Raji (cell line): ENCODE data around the gene OPHN1.

Experiments used
- POLR2A ChIP-seq: IDR thresholded peaks from 2 replicates; pipeline ENCODE4 v1.6.1; 2011; ENCODE audit warnings: low read depth, low read length, control low read depth; ENCODE audit not compliant: insufficient read depth

The OPHN1 gene

DNA sequence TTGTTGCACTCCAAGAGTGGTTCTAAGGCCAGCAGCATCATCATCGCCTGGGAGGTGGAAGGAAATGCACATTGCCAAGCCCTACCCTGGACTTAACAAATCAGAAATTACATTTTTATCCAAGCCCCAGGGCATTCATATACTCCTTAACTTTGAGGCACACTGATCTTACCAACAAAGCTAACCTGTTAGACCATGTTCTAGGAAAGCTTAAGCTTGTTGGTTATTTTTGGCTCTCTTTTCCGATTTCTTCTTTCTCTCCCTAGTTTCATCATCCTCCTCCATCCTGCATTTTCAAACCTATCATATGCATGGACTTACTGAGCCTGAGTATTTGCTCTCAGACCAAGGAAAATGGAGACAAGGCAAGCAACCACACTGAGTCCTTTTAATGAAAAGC lies 133.4 kb downstream of the OPHN1 start:
- TF ChIP-seq POLR2A: no peak

DNA sequence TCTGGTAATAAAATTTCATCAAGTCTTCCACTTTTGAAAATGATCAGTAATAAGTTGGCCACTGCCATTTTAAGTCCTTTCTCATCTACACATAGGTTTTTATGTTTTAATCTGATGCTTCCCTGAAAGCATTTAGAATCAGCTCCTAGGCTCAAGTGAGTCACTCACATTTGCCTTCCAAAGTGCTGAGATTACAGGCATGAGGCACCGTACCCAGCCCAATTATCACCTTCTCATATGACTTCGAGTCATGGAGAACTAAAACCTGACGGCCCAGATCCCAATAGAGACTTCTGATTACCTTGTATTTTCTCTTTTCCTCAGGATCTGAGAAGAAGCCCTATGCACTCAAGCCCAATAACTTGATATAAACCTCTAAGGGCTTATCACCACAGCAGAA lies 140.8 kb downstream of the OPHN1 start:
- TF ChIP-seq POLR2A: no peak

DNA sequence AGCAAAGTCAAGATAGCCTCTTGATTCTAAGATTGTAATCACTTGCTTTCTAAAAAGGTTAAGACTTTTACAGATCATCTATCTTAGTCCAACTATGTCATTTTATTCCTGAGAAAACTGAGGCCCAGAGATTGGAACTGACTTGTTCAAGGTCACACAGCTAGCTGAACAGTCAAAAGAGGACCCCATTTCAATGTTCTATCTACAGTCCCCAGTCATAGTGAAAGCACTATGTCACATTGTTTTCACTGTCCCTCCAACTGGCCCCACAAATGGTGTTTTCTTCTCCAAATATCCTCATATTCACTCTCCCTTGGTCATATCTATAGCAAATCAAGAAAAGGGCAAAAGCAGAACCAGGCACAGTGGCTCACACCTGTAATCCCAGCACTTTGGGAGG lies 145.2 kb downstream of the OPHN1 start:
- no peak for TF ChIP-seq POLR2A

DNA sequence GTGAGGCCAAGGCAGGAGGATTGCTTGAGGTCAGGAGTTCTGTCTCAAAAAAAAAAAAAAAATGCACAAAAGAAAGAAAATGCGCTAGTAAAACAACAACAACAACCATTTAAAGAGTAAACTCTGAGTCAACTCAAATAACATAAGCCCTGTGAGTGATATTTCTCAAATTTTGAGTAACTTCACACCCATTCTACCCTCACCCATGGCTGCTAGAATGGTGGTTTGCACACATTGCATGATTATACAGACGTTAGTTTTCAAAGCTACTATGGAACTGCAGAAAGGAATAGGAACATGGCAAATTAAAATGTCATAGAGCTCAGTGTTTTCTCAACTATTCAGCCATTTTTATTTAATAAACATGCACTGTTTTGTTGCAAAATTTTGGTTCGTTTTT lies 145.9 kb downstream of the OPHN1 start:
- no peak for TF ChIP-seq POLR2A

DNA sequence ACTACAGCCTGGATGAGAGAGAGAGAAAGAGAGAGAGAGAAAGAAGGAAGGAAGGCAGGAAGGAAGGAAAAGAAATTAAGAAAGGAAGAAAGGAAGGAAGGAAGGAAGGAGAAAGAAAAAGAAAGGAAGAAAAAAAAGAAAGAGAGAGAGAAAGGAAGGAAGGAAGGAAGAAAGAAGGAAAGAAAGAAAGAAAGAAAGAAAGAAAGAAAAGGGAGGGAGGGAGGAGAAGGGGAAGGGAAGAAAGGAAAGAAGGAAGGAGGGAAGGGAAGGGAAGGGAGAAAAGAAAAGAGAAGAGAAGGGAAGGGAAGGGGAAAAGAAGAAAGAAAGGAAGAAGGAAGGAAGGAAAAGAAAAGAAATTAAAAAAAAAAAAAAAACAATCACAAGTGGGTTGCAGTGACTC lies 146.3 kb downstream of the OPHN1 start:
- no peak for TF ChIP-seq POLR2A

DNA sequence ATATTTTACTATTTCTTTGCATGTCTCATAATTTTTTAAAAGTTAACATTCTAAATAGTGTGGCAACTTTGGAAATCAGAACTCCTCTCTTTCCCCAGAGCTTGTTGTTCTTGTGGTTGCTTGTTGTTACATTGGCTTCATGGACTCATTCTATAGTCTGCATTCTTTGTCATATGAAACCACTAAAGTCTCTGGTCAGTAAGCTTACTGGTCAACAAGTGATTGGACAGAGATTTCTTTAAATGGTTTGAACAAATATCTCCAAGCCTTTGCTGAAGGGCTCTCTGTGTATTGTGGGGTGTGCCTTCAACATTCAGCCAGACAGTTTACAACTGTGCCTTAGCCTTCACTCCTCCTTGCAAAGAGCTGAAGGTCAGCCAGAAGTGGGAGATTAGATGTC lies 147.2 kb downstream of the OPHN1 start:
- TF ChIP-seq POLR2A: no peak

DNA sequence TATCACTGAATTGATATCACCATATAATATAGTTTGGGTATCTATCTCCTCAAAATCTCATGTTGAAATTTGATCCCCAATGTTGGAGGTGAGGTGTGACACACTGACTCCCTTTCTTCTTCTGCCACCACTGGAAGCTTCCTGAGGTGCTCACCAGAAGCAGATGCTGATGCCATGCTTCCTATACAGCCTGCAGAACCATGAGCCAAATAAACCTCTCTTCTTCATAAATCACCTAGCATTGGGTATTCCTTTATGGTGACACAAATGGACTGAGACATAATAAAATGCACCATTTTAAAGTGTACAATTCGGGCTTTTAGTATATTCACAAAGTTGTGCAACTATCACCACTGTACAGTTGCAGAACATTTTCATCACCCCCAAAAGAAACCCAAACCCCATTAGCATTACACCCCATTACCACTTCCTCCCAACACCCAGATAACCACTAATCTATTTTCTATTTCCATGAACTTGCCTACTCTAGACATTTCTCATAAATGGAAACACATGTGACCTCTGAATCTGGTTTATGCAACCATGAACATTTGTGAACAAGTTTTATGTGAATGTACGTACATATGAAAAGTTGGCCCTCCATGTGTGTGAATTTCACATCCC lies 148.9 kb downstream of the OPHN1 start:
- no peak for TF ChIP-seq POLR2A

DNA sequence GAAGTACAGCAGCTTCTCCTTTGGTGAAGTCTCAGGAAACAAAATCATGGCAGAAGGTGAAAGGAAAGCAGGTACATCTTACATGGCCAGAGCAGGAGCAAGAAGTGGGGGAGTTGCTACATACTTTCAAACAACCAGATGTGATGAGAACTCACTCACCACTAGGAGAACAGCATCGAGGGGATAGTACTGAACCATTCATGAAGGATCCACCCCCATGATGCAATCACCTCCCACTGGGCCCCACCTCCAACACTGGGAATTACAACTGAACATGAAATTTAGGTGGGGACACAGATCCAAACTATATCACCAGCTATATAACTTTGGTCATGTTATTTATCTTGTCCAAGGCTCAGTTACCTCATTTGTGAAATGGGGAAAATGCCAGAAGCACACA lies 159.4 kb downstream of the OPHN1 start:
- TF ChIP-seq POLR2A: no peak

DNA sequence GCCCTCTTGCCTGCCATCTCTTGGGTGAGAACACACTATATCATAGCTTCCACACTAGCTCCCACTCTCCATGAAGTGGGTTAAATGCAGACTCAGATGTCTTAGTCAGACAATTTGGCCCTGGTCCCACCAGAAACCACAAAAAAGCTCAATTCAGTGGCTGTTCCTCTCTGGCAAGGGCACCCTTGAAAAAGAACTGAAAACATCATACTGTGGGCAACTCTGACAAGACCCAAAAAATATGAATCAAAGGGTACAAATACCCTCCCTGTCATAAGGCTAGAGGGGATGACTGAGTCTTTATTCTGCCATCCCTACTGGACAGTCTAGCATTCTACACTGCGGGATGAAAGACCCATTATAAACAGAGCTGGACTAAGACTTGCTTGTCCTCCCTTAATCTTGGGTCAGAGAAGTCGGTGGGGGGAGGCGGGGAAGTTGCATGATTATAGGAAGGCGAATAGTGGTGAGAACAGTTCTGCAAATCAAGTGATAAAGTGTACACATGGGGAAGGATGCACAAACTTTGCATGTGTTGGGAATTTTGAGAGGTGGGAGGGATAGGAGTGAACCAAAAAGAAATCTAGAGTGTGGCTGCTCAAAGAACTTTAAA lies 172.1 kb downstream of the OPHN1 start:
- no peak for TF ChIP-seq POLR2A

DNA sequence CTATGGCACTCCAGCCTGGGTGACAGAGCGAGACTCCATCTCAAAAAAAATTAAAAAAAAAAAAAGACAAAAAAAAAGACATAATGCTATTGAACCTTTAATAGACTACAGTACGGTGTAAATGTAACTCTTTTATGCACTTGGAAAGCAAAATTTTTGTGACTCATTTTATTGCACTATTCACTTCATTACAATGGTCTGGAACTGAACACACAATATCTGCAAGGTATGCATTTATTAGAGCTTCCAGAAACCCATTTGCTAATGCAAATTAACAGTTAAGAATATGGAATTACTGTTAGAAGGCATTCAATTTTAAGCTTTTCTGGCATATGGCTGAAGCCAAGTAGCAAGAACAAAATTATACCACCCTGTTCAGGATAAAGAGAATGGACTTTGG lies 176.3 kb downstream of the OPHN1 start:
- TF ChIP-seq POLR2A: no peak

DNA sequence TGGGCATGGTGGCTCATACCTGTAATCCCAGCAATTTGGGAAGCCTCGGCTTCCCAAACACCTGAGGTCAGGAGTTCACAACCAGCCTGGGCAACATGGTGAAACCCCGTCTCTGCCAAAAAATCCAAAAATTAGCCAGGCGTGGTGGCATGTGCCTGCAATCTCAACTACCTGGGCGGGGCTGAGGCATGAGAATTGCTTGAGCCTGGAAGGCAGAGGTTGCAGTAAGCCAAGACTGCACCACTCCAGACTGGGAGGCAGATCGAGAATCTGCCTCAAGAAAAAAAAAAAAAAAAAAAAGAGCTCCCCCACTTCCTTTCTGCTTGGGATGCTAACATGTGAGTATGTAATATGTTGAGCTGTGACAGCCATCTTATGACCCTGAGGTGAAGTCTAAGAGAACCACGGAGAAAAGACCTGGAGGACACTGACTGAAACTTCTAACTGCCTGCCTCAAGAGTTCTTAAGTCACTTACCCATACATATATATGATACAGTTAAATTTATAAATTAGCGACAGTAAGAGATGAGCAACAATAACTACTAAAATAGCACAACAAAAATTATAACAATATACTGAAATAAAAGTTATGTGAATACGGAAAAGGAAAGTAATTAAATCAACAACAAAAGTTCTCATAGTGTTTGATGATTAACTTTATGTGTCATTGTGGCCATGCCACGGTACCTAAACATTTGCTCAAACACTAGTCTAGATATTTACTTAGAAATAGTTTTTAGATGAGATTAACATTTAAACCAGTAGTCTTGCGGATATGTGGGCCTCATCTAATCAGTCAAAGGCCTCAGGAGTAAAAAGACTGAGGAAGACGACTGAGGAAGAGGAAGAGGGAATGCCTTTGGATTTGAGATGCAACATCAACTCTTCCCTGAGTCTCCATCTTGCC lies 178.3 kb downstream of the OPHN1 start:
- no peak for TF ChIP-seq POLR2A

DNA sequence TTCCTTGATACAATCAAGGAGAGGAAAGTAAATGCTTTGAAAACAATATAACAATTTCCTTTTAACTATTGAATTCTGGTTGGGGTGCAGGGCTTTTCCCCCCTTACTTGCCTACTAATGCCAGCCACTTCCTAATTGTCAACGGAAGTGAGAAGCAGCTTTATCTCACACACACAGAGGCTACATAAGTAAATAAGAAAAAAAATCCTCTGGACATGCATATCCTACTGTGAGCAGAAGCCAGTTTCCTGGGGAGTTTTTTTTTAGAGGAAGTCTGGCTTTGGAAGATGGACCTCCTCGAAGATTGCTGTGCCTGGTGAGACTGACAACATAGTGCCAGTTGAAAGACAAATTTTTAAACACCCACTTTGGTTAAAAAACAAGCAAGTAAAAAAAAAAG lies 180.6 kb downstream of the OPHN1 start:
- TF ChIP-seq POLR2A: no peak

DNA sequence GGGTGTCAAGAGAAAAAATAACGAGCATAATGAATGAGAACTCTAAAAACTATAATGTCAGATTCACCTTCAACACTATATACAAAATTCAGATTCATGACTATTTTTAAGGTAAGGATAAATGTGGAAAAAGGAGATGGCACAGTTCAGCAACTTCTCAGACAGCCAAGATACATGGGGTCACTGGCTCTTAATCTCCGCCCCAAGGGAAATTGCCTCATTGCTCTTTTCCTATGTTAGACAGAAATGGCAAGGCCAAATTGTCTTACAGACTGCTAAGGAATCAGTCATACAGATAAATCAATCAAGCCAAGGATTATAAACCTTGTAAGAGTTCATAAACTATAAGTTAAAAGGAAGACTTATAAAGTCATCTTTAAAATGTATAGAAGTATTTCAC lies 183.4 kb downstream of the OPHN1 start:
- no peak for TF ChIP-seq POLR2A

DNA sequence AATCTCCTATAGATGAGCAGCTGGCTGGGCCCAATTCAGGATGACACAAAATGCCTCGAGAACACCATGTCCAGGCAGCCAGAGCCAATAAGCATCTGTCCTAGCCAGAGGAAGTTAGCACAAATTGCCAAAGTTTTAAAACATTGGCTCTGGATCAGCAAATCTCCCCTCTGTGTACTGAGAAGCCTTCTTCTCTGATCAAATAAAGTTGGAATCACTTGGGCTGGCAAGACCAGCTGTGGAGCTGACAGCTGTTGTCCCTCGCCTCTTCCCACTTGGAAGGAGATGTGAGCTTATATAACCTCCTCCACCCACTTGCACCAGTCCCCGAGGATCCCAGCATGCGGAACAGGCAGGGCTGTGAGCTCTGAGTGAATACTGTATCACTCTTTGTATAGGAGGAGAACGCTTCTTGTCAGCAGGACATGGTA lies 183.9 kb downstream of the OPHN1 start:
- no peak for TF ChIP-seq POLR2A

DNA sequence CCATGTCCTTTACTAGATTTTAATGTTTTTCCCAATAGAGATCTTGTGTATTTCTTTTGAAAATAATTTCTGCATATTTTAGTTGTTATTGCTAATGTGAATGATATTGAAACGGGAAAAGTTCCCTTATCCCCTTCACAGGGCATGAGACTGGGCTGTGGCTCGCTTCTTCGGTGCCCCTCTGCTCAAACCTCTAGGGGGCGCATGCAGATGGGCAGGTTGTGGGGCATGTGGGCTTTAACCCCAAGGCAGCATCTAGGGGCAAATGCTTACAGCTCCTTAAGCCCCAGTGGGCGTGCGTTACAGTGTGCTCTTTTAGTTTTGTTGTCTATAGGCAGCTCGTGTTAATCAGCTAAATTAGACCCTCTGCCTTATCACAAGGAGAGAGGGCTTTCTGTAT lies 194.7 kb downstream of the OPHN1 start:
- TF ChIP-seq POLR2A: no peak
